Left ventricle myocardium inferior (tissue), 1 donor: ENCODE results near the gene DDI1. TPM values are rescaled to one million over a fixed set of nuclear protein-coding genes. Genes with fewer than 3 reads are reported as not detected.

Experiments
- DNase-seq: peaks from one replicate; pipeline ENCODE4 v3.0.0-alpha.2; 2020
- H3K27ac ChIP-seq: fragments of 200-600 bp; replicated peaks from 2 replicates; pipeline ENCODE4 v1.8.0; 2021
- H3K27me3 ChIP-seq: fragments of 200-600 bp; 2 replicates; pipeline ENCODE4 v1.8.0; 2021; ENCODE audit warnings: low read depth
- H3K36me3 ChIP-seq: fragments of 200-600 bp; 2 replicates; pipeline ENCODE4 v1.8.0; 2021
- H3K4me1 ChIP-seq: fragments of 200-600 bp; 2 replicates; pipeline ENCODE4 v1.8.0; 2021
- H3K4me3 ChIP-seq: fragments of 200-600 bp; 2 replicates; pipeline ENCODE4 v1.8.0; 2021; ENCODE audit warnings: mild to moderate bottlenecking, moderate library complexity
- H3K9me3 ChIP-seq: fragments of 200-600 bp; replicated peaks from 2 replicates; pipeline ENCODE4 v1.8.0; 2021
- intact Hi-C: fragments of 100-400 bp; cut with micrococcal nuclease; formaldehyde crosslinking; loops from one replicate; pipeline ENCODE4 v1.11.0; 2022
- total RNA-seq: library from RNA; stranded (reverse); fragmentation: NEBNext Ultra II Directional; extraction: Animal tissue kit (Norgen Biotek cat#: 25700); gene quantifications from one replicate; pipeline ENCODE4 v1.2.1, GENCODE V29; 2021
- TF ChIP-seq, protein P1 (sequence below): fragments of 200-600 bp; IDR thresholded peaks from 2 replicates; pipeline ENCODE4 v1.8.0; 2021; ENCODE audit warnings: antibody characterized with exemption, mild to moderate bottlenecking, borderline replicate concordance
- donor health status: DM: no; HTN: yes; CAD: no; lungs with severe emphysema.

The DDI1 gene
- total RNA-seq, 1 donor from 2014 or later: not detected

DNA sequence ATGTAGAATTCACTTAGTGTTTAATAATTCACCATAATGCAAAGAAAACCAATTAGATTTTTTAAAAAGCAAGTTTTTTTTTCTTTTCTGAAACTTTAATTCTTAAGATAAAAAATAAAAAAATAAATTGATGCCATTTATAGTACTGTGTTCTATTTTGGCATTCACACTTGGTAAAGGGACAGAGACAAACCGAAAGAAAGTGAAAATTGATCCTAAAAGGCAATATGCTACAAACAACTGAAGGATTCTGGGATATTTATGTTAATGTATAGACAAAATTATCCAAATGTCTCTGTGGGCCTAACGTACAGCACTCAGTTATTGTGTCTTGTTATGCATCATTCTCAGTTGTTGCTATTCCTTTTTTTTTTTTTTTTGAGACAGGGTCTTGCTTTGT is 41.9 kb upstream of the DDI1 start:
- no peaks in the 10 kb centered on the region for H3K36me3 ChIP-seq
- no peak overlapping the region for H3K4me3 ChIP-seq
- no peak overlapping the region for H3K27ac ChIP-seq
- H3K4me1 ChIP-seq: no peaks in the 10 kb centered on the region
- H3K9me3 ChIP-seq: no peaks in the 10 kb centered on the region
- H3K27me3 ChIP-seq: no peaks in the 10 kb centered on the region
- TF ChIP-seq, protein P1, sequence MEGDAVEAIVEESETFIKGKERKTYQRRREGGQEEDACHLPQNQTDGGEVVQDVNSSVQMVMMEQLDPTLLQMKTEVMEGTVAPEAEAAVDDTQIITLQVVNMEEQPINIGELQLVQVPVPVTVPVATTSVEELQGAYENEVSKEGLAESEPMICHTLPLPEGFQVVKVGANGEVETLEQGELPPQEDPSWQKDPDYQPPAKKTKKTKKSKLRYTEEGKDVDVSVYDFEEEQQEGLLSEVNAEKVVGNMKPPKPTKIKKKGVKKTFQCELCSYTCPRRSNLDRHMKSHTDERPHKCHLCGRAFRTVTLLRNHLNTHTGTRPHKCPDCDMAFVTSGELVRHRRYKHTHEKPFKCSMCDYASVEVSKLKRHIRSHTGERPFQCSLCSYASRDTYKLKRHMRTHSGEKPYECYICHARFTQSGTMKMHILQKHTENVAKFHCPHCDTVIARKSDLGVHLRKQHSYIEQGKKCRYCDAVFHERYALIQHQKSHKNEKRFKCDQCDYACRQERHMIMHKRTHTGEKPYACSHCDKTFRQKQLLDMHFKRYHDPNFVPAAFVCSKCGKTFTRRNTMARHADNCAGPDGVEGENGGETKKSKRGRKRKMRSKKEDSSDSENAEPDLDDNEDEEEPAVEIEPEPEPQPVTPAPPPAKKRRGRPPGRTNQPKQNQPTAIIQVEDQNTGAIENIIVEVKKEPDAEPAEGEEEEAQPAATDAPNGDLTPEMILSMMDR: no peak
- DNase-seq: no peak
- intact Hi-C loops: no loop called here

DNA sequence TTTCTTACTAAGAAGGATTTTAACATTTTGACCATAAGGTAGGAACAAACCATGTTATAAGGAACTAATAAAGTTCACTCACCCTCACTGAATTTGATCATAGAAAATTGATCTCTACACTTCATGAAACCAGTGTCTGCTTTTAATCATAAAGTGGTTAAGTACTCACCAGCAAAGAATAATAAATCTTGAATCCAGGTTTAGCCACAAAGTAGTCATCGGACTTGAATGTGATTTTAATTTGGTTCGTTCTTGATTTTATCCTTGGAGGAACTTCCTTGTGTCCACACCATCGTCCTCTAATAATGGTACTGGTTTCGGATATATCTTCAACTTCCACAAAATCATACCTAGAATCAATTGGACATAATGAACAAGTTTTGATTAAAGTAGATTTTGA is 40.5 kb upstream of the DDI1 start:
- H3K27me3 ChIP-seq: no peaks in the 10 kb centered on the region
- H3K36me3 ChIP-seq: no peaks in the 10 kb centered on the region
- H3K4me3 ChIP-seq: no peak overlapping the region
- no peaks in the 10 kb centered on the region for H3K9me3 ChIP-seq
- TF ChIP-seq, protein P1: no peak
- intact Hi-C loops: no loop called here
- H3K4me1 ChIP-seq: no peaks in the 10 kb centered on the region
- no peak for DNase-seq
- no peak overlapping the region for H3K27ac ChIP-seq

DNA sequence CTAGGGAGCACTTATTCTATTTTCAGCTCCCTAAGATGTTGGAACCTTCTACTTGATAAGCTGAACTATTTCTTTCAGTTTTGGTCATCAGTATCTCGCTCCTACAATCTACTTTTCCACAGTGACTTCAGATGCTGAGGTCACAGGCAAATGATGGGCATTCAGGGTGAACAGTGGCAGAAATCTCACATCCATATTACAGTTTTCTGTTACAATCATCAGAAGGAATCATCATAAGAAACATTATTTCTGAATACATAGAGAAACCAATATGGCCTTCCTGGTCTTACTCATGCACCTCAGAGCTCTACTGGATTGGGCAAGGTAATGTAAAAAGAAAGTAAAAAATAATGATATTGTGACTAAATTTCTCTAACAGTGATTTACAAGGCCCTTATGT is 39.4 kb upstream of the DDI1 start:
- H3K4me1 ChIP-seq: no peaks in the 10 kb centered on the region
- no peaks in the 10 kb centered on the region for H3K27me3 ChIP-seq
- no peaks in the 10 kb centered on the region for H3K9me3 ChIP-seq
- no peak for DNase-seq
- TF ChIP-seq, protein P1: no peak
- H3K27ac ChIP-seq: no peak overlapping the region
- no peaks in the 10 kb centered on the region for H3K36me3 ChIP-seq
- H3K4me3 ChIP-seq: no peak overlapping the region
- intact Hi-C loops: no loop called here

DNA sequence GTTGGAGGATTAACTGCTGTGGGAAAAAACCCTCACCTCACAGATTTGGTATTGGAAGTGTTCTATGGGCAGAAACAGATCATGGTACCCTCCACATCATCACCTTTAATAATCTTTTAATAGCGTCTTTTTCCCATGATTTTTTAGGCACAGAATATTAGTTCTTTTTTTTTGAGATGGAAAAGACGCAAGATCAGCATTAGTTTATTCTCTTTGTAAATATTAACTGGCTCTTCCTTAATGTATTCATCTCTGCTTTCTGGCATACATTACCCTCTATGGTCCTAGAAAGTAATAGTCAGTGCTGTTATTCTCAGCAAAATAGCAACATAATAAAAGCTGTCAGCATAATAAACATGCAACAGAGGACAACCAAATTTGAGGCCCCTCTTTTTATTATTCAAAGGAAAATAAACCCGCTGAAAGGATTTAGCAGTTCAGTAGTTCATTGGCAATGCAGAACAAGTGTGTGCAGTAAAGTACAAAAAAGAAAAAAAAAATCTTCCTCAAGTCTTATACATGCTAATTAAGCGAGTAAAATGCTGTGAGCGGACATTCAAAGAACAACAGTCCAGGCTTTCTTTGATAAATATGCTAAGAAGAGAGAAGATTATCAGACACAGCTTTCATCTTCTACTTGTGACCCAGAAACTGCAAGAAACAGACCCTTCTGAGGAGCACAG is 37.5 kb upstream of the DDI1 start:
- DNase-seq: no peak
- TF ChIP-seq, protein P1: no peak

DNA sequence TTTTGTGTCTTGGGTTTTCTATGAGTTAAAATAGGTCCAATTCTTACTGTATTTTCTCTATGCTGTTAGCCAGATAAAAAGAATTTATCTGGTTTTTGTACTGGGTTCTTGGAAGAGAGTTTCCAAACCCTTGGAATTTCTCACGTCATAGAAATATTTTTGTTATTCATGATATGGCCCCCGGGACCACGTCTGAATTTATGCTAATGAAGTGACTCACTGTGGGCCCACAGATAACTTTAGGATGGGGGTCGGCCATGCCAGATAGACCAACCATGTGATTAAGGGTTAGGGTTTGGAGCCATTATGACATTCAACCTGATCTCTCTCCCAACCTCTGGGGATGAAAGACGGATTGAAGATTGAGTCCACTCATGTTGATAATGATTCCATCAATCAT is 35.6 kb upstream of the DDI1 start:
- TF ChIP-seq, protein P1: no peak
- no peak for DNase-seq
- no peaks in the 10 kb centered on the region for H3K27me3 ChIP-seq
- no peak overlapping the region for H3K4me3 ChIP-seq
- H3K4me1 ChIP-seq: no peaks in the 10 kb centered on the region
- intact Hi-C loops: no loop called here
- no peaks in the 10 kb centered on the region for H3K9me3 ChIP-seq
- no peak overlapping the region for H3K27ac ChIP-seq
- H3K36me3 ChIP-seq: no peaks in the 10 kb centered on the region

More for the DNA sequence above, 37.5 kb upstream of the DDI1 start:
- H3K4me3 ChIP-seq: no peak overlapping the region
- no peaks in the 10 kb centered on the region for H3K36me3 ChIP-seq
- H3K27ac ChIP-seq: no peak overlapping the region
- H3K9me3 ChIP-seq: no peaks in the 10 kb centered on the region
- H3K4me1 ChIP-seq: no peaks in the 10 kb centered on the region
- no peaks in the 10 kb centered on the region for H3K27me3 ChIP-seq
- intact Hi-C loops: no loop called here
